Epithelial cell of prostate (primary cell): ENCODE results near the gene RALGDS.
A peak's percentile ranks its signal among the peaks of the same experiment; 100 is the strongest.

ENCODE experiments used
- DNase-seq: peaks from one replicate; pipeline ENCODE4 v3.0.0-alpha.2; 2011; ENCODE audit warnings: low read depth, low spot score
- H3K27ac ChIP-seq: fragments of 450-650 bp; 2 replicates; pipeline ENCODE4 v1.5.1; 2017; ENCODE audit warnings: mild to moderate bottlenecking

Gene RALGDS

GRCh38 chr9:133151601-133152525 is 30.8 kb upstream of the RALGDS start:
- DNase-seq, result no peak
- no peak overlapping the region for H3K27ac ChIP-seq

- DNase-seq, result no peak
- H3K27ac ChIP-seq, result no peak overlapping the region
Measured at GRCh38 chr9:133151041-133151440, 30.0 kb upstream of the RALGDS start.

DNA sequence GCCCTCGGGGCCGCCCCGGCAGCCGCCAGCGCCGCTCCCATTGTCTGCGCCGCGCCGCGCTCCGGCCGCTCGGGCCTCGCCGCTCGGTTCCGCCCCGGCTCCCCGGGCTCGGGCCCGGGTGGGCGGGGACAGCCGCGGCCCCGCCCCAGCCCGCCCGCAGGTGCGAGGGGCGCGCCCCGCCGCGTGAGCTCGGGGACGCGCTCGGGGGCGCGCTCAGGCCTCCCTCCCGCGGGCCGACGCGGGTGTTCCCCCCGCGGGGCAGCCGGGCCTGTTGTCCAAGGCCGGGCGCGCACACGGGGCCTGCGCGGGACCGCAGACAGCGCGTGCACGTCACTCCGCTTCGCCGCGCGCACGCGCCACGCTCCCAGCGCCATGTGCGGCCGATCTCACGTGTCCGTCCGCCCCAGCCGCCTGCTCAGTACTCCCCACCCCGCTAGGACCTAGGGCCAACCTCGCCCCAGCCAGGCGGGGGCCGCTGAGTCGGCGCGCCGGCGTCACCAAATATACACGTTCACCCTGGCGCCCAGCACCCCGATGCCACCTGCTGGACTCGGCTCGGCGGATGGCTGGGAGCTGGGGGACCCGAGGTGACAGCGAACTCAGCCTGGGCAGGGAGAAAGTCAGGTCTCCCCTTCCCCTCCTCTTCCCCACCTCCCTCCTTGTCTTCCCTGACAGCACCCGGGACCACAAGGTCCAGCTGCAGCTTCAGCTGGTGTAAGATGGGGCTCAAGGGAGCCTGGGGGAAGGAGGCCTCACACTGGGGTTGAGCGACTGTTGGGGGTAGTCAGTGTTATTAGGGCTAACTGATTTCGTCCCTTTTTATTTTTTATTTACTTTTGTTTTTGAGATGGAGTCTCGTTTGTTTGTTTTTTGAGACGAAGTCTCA is 28.3 kb upstream of the RALGDS start:
- H3K27ac ChIP-seq, result peak overlapping the region; percentile 83
- DNase-seq, result peak; percentile 72

DNA sequence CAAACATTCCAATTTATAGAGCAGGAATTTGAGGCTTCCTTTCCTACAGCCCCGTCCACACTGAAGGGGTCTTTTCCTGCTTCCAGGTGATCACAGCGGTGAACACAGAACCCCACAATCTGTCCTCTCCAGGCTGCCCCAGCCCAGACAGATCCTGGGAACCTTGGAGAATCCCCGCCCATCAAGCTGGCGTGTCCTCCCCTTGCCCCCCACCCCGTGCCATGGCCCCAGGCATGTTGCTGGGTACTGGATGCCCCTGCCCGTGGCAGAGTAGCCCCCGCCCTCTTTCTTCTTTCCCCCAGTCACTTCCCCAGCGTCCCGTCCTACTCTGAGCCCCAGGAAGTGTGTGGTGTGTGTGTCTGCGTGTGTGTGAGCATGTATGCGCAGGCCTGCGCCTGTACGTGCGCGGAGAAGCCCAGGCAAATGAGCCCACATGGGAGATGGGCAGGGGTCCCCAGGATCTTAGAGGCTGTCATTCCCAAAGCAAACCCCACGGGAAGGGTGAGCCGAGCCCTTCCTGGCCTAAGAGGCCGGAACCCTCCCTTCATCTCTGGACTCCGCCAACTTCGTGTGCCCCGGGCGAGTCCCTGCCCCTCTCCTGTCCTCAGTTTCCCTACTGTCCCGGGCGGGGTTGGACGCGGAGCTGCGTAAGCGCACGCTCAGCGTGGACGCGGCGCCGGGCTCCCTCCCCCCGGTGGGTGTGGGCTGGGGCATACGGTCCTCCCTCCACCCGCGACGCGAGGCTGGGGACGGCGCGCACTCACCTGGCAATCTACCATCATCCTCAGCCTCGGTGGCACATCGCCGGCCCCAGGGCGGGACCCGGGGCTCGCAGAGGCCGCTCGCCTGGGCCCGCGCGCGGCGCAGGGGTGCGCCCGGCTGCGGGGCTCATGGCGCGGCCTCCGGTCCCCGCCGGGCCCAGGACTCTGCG is 27.4 kb upstream of the RALGDS start:
- peak overlapping the region; percentile 83 for H3K27ac ChIP-seq
- DNase-seq, result no peak

GRCh38 chr9:133147412-133148198 is 26.6 kb upstream of the RALGDS start:
- no peak for DNase-seq
- peak overlapping the region; percentile 83 for H3K27ac ChIP-seq

GRCh38 chr9:133146746-133147411 is 25.8 kb upstream of the RALGDS start:
- no peak for DNase-seq
- H3K27ac ChIP-seq, result no peak overlapping the region

DNA sequence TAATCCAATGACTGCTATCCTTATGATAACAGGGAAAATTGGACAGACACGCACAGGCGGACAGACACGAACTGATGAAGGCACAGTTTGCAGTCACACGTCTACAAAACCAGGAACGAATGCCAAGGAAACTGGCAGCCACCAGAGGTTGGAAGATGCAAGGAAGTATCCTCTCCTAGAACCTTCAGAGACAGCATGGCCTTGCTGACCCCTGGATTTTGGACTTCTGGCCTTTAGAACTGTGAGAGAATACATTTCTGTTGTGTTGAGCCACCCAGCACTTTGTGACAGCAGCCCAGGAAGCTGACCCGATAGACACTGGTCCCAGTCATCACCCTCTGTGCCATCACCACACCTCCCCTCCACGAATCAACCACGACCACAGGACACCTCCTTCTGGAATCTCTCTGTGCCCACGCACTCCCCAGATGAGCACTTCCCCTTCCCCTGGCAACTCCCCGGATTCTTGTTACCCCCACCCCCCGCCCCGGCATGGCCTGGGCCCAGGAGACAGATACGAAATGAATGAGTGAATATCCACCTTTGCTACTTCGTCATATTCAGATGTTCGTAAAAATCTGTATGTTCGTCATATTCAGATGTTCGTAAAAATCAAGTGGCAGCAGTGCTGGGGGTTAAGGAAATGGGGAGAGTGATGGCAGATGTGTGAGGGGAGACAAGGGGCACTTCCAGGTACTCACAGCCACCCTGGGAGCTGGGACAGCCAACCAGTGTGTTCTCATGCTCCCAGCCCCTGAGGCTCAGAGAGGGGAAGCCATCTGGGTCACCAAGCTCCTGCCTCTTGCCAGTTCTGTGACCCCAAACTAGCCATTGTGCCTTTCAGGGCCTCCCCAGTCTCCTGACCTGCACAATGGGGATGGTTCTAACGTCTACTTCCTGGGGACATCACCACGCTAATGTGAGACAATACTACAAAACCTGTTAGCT is 24.1 kb upstream of the RALGDS start:
- DNase-seq, result no peak
- H3K27ac ChIP-seq, result no peak overlapping the region

GRCh38 chr9:133144142-133144903 is 23.3 kb upstream of the RALGDS start:
- DNase-seq, result no peak
- H3K27ac ChIP-seq, result no peak overlapping the region

DNA sequence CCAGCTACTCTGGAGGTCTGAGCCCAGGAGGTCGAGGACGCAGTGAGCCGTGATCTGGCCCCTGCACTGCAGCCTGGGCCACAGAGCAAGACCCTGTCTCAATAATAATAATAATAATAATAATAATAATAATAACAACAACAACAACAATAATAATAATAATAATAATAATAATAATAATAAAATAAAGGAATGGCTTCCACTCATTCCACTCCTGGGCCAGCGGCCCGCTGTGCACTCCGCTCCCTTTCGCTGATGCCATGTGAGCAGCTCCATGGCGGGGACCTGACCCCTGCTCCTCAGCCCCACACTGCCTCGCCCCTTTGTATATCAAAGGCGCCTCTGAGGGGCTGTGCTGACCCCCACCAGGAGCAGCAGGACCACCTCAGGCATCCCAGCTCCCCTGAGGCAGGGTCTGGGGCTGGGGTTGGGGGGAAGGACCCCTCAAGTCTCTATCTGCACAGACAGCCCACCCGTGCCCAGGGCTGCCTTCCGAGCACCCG is 22.6 kb upstream of the RALGDS start:
- no peak for DNase-seq
- H3K27ac ChIP-seq, result no peak overlapping the region

DNA sequence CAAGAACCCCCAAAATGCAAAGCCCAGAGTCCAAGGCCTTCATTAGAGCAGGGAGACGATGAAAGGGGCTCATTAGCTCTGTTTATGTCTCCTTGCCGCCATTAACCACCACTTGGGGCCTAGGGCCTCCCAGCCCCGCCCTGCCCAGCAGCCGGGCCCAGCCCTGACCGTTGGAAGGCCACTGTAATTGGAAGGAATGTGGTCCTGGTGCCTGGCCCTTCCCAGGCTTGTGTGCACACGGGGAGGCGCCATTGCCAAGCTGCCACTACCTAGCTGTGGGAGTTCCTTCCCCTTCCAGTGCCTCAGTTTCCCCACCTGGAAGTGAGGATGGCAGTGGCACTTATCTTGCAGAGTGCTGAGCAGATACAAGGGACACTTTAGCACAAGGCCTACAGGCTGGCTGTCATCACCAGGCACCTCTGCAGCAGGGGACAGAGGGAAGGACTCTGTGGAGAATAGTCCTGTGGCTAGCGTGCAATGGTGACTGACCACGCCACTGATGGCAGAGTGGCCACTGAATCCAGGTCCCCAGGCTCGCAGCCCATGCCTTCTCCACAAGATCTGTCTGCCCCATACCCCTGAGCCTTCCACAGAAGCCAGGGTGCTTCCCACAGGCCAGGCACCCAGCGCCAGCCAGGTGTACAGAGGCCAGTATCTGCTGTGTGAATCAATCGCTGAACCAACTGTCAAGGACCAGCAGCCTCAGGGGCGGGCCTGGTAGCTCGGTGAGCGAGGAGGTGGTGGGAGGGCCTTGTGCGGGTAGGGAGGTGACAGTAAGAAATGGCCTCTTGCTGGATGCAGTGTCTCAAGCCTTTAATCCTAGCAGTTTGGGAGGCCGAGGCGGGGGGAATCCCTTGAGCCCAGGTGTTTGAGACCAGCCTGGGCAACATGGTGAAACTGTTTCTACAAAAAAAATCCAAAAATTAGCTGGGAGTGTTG is 21.9 kb upstream of the RALGDS start:
- no peak for DNase-seq
- H3K27ac ChIP-seq, result no peak overlapping the region

GRCh38 chr9:133141833-133142595 is 21.0 kb upstream of the RALGDS start:
- H3K27ac ChIP-seq, result no peak overlapping the region
- no peak for DNase-seq

DNA sequence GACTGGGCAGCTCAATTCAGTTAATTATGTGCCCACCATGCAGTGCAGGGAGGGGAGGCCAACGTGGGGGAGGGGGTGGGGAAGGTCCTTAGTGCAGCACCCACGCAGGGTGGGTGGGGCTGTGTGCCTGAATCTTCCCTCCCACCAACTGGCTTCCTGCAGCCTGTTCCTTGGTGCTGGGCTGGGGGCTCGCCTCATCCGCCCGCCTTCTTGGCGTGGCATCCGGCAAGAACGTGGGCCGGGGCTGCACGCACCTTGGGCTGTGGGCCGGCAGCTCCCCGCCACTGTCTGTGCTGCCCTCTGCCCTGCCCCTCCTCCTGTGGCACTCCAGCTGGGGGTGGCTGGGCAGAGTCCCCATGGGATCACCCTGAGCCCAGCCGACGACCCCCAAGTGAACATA is 19.6 kb upstream of the RALGDS start:
- no peak overlapping the region for H3K27ac ChIP-seq
- no peak for DNase-seq

DNA sequence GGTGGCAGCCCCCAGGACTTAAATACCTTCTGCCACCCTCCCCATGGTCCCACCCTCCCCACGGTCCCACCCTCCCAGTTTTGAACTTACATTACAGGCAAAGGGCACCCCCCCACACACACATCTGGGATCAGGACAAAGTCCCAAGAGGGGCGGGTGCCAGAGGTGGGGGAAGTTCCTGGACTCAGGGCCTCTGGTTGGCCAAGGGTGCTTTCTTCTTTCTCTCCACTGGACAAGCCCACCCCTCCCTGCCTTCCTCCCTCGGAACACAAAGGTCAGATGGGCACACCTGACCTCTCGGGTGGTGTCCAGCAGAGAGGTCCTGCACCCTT is 19.1 kb upstream of the RALGDS start:
- no peak overlapping the region for H3K27ac ChIP-seq

DNA sequence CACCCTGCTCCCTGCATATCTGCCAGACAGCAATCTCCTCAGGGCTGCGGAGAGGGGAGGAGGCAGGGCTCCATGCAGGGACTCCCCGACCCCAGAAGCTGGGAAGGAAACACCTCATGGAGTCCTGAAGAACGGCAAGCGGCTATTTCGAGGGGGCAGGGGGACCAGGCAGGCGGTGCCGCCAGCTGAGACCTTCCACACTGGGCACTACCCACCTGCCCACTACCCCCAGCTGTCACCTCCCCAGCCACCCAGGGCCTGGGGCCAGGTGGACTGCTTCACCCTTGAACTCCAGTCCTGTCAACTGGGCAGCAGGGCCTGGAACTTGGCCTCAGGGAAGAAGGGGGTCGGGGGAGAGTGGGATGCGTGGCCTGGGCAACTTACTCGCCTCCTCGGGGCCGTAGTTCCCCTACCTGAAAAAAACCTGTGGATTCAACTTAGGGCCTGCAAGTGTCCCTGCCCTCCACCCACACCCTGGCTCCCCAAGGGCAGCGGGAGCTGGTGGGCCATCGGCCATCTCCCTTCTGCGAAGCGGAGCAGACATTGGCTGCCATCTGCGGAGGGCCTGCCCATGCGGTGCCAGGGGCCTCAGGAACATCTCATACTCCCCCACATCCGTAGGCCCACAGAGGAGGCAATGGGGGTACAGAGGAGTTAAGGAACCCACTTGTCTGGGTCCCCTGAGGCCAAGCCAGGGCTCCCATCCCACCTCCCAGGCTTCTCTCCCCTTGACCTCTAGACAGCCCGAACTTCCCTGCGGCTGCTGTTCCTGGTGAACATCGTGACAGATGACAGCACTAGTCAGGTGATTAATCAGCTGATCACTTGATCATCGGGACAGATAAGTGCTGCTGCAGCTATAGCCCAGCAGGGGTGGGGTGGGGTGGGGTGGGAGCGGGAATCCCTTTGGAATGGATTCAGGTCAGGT is 18.5 kb upstream of the RALGDS start:
- no peak for DNase-seq
- H3K27ac ChIP-seq, result no peak overlapping the region

More for the DNA sequence above, 19.1 kb upstream of the RALGDS start:
- no peak for DNase-seq
